IPS-NIHi11 (cell line): Measurements from ENCODE around the gene EYA4.

Experiments used
- DNase-seq: peaks from one replicate; pipeline ENCODE4 v3.0.0; 2012; ENCODE audit warnings: mixed read lengths, low spot score

The EYA4 gene

GRCh38 chr6:133241086-133241900 is at the start of gene EYA4:
TSS of gene EYA4 (plus strand) at chr6:133241357. CDS start at chr6:133274781, 33,424 bp downstream.
- DNase-seq: peak; percentile 39

GRCh38 chr6:133193396-133193795 is 47.8 kb upstream of the EYA4 start:
- DNase-seq: no peak

- DNase-seq: no peak
These were observed 42.4 kb upstream of the EYA4 start for GRCh38 chr6:133198725-133199124.

- no peak for DNase-seq
These were observed 39.9 kb upstream of the EYA4 start for GRCh38 chr6:133201231-133201630.

- DNase-seq: no peak
These were observed 38.4 kb upstream of the EYA4 start for GRCh38 chr6:133202610-133203343.

- DNase-seq: no peak
These were observed 37.8 kb upstream of the EYA4 start for GRCh38 chr6:133203344-133203697.

GRCh38 chr6:133205304-133205703 is 35.9 kb upstream of the EYA4 start:
- no peak for DNase-seq

- no peak for DNase-seq
These were observed 34.2 kb upstream of the EYA4 start for GRCh38 chr6:133206942-133207341.

GRCh38 chr6:133207754-133208153 is 33.4 kb upstream of the EYA4 start:
- DNase-seq: no peak

GRCh38 chr6:133208183-133208755 is 32.9 kb upstream of the EYA4 start:
- no peak for DNase-seq

GRCh38 chr6:133214267-133214666 is 26.9 kb upstream of the EYA4 start:
- no peak for DNase-seq

GRCh38 chr6:133218852-133219251 is 22.3 kb upstream of the EYA4 start:
- no peak for DNase-seq

- no peak for DNase-seq
These were observed 17.6 kb upstream of the EYA4 start for GRCh38 chr6:133223452-133224029.

GRCh38 chr6:133225560-133225959 is 15.6 kb upstream of the EYA4 start:
- DNase-seq: no peak

- DNase-seq: no peak
These were observed 13.8 kb upstream of the EYA4 start for GRCh38 chr6:133227344-133227743.

- DNase-seq: no peak
These were observed 11.1 kb upstream of the EYA4 start for GRCh38 chr6:133230052-133230451.

- no peak for DNase-seq
These were observed 5.9 kb upstream of the EYA4 start for GRCh38 chr6:133235221-133235620.

GRCh38 chr6:133236932-133237331 is 4.2 kb upstream of the EYA4 start:
- no peak for DNase-seq

GRCh38 chr6:133240511-133241085 is 559 bp upstream of the EYA4 start:
- DNase-seq: peak; percentile 60

GRCh38 chr6:133241901-133242636 is 912 bp downstream of the EYA4 start:
- DNase-seq: peak; percentile 21
